ENCODE measurements around the gene C1QTNF6. TPM values are rescaled to one million over a fixed set of nuclear protein-coding genes. Genes with fewer than 3 reads are reported as not detected.

Gene C1QTNF6
- total RNA-seq, 1 experiment from 2014 or later: 7.4 TPM

GRCh38 chr22:37169406-37169805 lies 18.6 kb downstream of the C1QTNF6 start:
- TF ChIP-seq, protein P1, sequence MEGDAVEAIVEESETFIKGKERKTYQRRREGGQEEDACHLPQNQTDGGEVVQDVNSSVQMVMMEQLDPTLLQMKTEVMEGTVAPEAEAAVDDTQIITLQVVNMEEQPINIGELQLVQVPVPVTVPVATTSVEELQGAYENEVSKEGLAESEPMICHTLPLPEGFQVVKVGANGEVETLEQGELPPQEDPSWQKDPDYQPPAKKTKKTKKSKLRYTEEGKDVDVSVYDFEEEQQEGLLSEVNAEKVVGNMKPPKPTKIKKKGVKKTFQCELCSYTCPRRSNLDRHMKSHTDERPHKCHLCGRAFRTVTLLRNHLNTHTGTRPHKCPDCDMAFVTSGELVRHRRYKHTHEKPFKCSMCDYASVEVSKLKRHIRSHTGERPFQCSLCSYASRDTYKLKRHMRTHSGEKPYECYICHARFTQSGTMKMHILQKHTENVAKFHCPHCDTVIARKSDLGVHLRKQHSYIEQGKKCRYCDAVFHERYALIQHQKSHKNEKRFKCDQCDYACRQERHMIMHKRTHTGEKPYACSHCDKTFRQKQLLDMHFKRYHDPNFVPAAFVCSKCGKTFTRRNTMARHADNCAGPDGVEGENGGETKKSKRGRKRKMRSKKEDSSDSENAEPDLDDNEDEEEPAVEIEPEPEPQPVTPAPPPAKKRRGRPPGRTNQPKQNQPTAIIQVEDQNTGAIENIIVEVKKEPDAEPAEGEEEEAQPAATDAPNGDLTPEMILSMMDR (IDR thresholded peaks at IDR 0.05; ENCODE audit: insufficient read depth in 1 of 2, low read depth in 1 of 2, low read length in 1 of 2, severe bottlenecking in 1 of 2, unreplicated experiment in 1 of 2): no peak

DNA sequence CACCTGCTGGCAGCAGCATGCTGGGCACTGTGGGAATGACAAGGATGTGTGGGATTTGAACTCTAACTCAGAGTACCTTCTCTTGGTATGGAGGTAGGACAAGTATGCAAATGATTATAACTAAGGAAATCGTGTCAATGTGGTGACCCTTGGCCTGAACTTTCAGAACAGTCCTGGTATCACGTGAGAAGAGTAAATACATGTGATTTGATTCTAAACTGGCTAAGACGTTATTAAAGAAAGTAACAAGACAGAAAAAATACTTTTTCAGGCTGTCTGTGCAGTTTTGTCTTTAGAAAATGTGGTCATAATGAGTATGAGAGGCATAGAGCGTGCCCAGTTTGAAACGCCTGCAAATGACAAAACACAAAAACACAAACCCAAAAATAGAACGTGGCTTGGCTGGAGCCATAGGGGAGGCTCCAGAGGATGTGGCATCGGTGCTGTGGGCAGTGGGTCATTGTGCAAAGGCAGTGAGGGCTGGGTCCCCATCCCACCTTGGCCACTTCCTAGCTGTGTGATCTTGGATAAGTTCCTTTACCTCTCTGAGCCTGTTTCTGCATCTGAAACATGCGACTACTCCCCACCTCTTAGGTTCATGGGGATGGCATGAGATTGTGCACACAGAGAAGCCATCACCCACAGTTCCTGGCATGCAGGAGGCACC lies 19.9 kb downstream of the C1QTNF6 start:
- H3K36me3 Mint-ChIP-seq (ENCODE audit: insufficient read depth, unreplicated experiment): no peaks in the 10 kb centered on the region
- no peaks in the 10 kb centered on the region for H3K4me1 Mint-ChIP-seq (ENCODE audit: low read depth, unreplicated experiment)
- no peak overlapping the region for H3K4me3 Mint-ChIP-seq (ENCODE audit: unreplicated experiment)
- ChIA-PET POLR2A (no interaction called here), CTCF (interaction anchor here (1.1 kb wide), 1 partner anchor 31 kb away, joined by 3 read pairs; no protein-coding TSS in a partner anchor)
- intact Hi-C loops (cut with micrococcal nuclease; ENCODE audit: unreplicated experiment): loop anchor here (2.0 kb wide), 1 partner anchor 93 kb away; no protein-coding TSS in a partner anchor
- H3K9me3 Mint-ChIP-seq (ENCODE audit: unreplicated experiment): no peaks in the 10 kb centered on the region
- no peaks in the 10 kb centered on the region for H3K27me3 Mint-ChIP-seq (ENCODE audit: insufficient read depth, unreplicated experiment)
- no peak overlapping the region for H3K27ac Mint-ChIP-seq (ENCODE audit: unreplicated experiment)
- no peak overlapping the region for H3K4me3 ChIP-seq (ENCODE audit: low read depth, low read length)
- no peaks in the 10 kb centered on the region for H3K9me3 ChIP-seq
- TF ChIP-seq, protein P1 (IDR thresholded peaks at IDR 0.05; ENCODE audit: insufficient read depth in 1 of 2, low read depth in 1 of 2, low read length in 1 of 2, severe bottlenecking in 1 of 2, unreplicated experiment in 1 of 2): no peak
- H3K36me3 ChIP-seq (ENCODE audit: control insufficient read depth, insufficient read depth, low read length): no peaks in the 10 kb centered on the region
- peak in 1 of 2 experiments; percentile 14 for DNase-seq
- no TSS peak for BruUV-seq (replicated peaks)
- peaks cover 6% of the 10 kb centered on the region; the same call in 1 of the 2 replicates for H3K4me1 ChIP-seq
- H3K27me3 ChIP-seq (replicated peaks; ENCODE audit: control insufficient read depth, insufficient read depth, low read length): no peaks in the 10 kb centered on the region

More at GRCh38 chr22:37169406-37169805, 18.6 kb downstream of the C1QTNF6 start:
- POLR2A ChIA-PET: no interaction called here
- no peaks in the 10 kb centered on the region for H3K4me1 Mint-ChIP-seq (ENCODE audit: low read depth, unreplicated experiment)
- CTCF ChIA-PET: no interaction called here
- Histone ChIP-seq H3K27me3 (replicated peaks; ENCODE audit: control insufficient read depth, insufficient read depth, low read length) (no peaks in the 10 kb centered on the region), H3K36me3 (ENCODE audit: control insufficient read depth, insufficient read depth, low read length) (no peaks in the 10 kb centered on the region), H3K4me1 (peaks cover 6% of the 10 kb centered on the region; the same call in 1 of the 2 replicates), H3K9me3 (no peaks in the 10 kb centered on the region), H3K4me3 (ENCODE audit: low read depth, low read length) (no peak overlapping the region)
- no peaks in the 10 kb centered on the region for H3K27me3 Mint-ChIP-seq (ENCODE audit: insufficient read depth, unreplicated experiment)
- intact Hi-C loops (cut with micrococcal nuclease; ENCODE audit: unreplicated experiment): no loop called here
- H3K27ac Mint-ChIP-seq (ENCODE audit: unreplicated experiment): no peak overlapping the region
- H3K4me3 Mint-ChIP-seq (ENCODE audit: unreplicated experiment): no peak overlapping the region
- no TSS peak for BruUV-seq (replicated peaks)
- peak in 1 of 2 experiments; percentile 17 for DNase-seq
- H3K36me3 Mint-ChIP-seq (ENCODE audit: insufficient read depth, unreplicated experiment): no peaks in the 10 kb centered on the region
- H3K9me3 Mint-ChIP-seq (ENCODE audit: unreplicated experiment): no peaks in the 10 kb centered on the region

- Histone ChIP-seq H3K4me1 (peaks cover 6% of the 10 kb centered on the region; the same call in 1 of the 2 replicates), H3K9me3 (no peaks in the 10 kb centered on the region), H3K27me3 (replicated peaks; ENCODE audit: control insufficient read depth, insufficient read depth, low read length) (no peaks in the 10 kb centered on the region), H3K36me3 (ENCODE audit: control insufficient read depth, insufficient read depth, low read length) (no peaks in the 10 kb centered on the region), H3K4me3 (ENCODE audit: low read depth, low read length) (no peak overlapping the region)
- intact Hi-C loops (cut with micrococcal nuclease; ENCODE audit: unreplicated experiment): loop anchor here (2.0 kb wide), 1 partner anchor 93 kb away; no protein-coding TSS in a partner anchor
- H3K27me3 Mint-ChIP-seq (ENCODE audit: insufficient read depth, unreplicated experiment): no peaks in the 10 kb centered on the region
- no peak overlapping the region for H3K27ac Mint-ChIP-seq (ENCODE audit: unreplicated experiment)
- ChIA-PET CTCF (interaction anchor here (1.0 to 2.6 kb wide), 3 partner anchors 32 to 54 kb away, joined by 3 to 8 read pairs (median 3); no protein-coding TSS in a partner anchor), POLR2A (no interaction called here)
- H3K4me1 Mint-ChIP-seq (ENCODE audit: low read depth, unreplicated experiment): no peaks in the 10 kb centered on the region
- TF ChIP-seq, protein P1 (IDR thresholded peaks at IDR 0.05; ENCODE audit: insufficient read depth in 1 of 2, low read depth in 1 of 2, low read length in 1 of 2, severe bottlenecking in 1 of 2, unreplicated experiment in 1 of 2): no peak
- H3K36me3 Mint-ChIP-seq (ENCODE audit: insufficient read depth, unreplicated experiment): no peaks in the 10 kb centered on the region
- no peaks in the 10 kb centered on the region for H3K9me3 Mint-ChIP-seq (ENCODE audit: unreplicated experiment)
- peak in 1 of 2 experiments; percentile 24 for DNase-seq
- H3K4me3 Mint-ChIP-seq (ENCODE audit: unreplicated experiment): no peak overlapping the region
- no TSS peak for BruUV-seq (replicated peaks)
These were observed 20.7 kb downstream of the C1QTNF6 start for GRCh38 chr22:37167176-37167980.
